HG03520 (cell line): ENCODE results near the gene DAD1.
"Not testable (repeated sequence)": the region's sequence is repeated elsewhere in the genome, so short reads cannot be mapped to it uniquely, and the experiment has no call there.

Source experiments
- ATAC-seq: cut with Tn5 transposase; IDR thresholded peaks from one replicate; pipeline ENCODE4 v1.9.1; 2021; ENCODE audit warnings: mild to moderate bottlenecking, moderate library complexity; ENCODE audit not compliant: unreplicated experiment

The DAD1 gene

GRCh38 chr14:22599349-22599748 lies 10.3 kb upstream of the DAD1 start:
- ATAC-seq, result no peak

- ATAC-seq, result no peak
Measured at GRCh38 chr14:22598896-22599244, 9.8 kb upstream of the DAD1 start.

DNA sequence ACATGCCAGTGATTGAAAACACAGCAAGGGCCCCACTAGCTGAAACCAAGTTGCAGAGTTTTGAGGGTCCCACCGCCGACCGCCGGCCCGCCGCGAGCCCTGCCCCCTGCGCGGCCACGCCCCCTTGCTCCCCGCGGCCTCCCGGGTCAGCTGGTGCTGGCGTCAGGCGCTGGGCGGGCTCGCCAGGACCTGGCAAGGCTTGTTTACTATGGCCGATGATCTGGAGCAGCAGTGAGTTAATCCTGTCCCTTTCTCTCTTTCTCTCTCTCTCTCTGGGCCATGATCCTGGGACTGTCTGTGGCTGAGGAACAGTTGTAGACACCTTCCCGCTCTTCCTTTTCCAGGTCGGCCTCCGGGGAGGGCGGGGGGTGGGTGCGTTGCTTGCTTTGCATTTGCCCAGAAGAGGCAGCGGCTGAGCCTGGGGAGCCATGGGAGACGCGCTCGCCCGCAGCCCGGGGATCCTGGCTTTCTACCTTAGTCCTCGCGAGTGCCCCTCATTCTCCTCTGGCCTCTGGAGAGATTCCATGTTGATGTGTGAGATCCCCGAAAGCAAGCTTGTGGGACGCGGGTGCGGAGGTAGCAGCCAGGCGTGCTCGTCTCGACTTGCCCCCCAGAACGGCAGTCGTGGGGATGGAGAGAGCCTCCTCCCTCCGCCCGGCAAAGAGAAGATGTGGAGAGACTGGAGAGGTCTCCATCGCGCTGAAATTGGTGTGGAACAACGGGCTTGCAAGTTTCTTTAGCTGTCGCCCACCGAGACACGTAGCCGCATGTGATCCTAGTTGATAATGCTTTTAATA lies 9.3 kb upstream of the DAD1 start, which contains the start of gene ABHD4:
TSS of gene ABHD4 (plus strand) at position 202 of the 797 bp plus-strand sequence. CDS start at position 209, 7 bp downstream.
- ATAC-seq, result no peak

- no peak for ATAC-seq
Measured at GRCh38 chr14:22597771-22598098, 8.7 kb upstream of the DAD1 start.

DNA sequence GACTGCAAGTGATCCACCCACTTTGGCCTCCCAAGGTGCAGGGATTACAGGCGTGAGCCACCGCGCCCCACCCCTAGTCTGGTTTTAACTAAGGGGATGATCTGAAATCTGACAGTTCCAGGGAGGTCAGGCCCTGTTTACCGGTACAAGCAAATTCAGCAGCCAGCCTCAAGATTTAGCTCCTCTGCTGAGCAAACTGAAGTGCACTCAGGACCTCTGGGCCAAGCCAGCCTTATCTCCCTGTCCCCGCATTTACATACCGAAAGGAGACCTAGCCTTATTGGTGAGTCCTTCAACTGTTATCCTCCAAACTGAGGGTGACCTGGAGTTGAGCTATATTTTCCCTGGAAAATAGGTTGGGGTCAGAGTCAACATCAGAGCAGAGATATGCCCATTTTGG lies 8.2 kb upstream of the DAD1 start:
- ATAC-seq, result no peak

GRCh38 chr14:22596354-22596879 lies 7.4 kb upstream of the DAD1 start:
- ATAC-seq, result no peak

GRCh38 chr14:22594156-22594716 lies 5.2 kb upstream of the DAD1 start:
- no peak for ATAC-seq

- no peak for ATAC-seq
Measured at GRCh38 chr14:22593601-22594000, 4.6 kb upstream of the DAD1 start.

DNA sequence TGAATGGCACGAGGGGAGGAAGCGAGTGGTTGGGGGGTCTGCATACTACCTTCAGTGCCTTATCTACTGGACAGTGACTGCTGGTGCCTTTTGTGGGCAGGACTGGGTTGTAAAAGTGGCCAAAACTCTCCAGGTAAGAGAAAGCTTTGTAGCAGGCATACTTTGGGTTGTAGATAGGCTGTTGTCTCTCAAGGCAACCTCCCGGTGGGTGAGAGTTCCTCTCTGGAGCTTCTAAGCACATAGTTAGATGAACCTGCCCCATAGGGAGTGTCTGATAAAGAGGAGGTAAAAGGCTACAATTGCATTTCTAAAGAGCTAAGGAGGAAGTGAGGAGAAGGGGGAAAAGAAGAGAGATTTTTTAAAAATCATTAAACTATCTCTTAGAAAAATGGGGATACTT lies 4.2 kb upstream of the DAD1 start:
- no peak for ATAC-seq

DNA sequence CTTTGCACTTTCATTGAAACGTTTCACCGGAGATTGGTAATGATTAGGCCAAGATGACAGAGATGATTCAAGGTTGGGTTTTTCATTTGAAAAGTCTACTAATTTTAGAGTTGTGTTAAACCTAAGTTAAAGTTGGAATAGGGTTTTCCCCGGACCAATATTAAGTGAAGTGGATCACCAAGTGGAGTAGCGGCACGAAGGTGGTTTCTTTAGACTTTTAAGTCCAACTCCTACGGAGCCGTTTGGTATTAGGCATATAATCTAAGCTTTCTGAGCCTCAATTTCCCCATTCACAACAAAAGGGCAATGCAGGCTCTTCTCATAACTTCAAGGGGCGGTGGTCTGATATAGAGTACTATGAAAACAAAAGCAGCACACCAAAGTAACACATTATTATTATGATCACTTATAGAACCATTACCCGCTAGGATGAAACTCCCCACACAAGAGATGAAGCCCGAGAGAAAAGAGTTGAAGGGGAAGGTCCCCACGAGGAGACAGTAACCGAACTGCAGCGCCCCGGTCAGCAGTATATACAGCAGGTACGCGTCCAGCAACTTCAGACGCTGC lies 413 bp downstream of the DAD1 start:
- ATAC-seq, result no peak

DNA sequence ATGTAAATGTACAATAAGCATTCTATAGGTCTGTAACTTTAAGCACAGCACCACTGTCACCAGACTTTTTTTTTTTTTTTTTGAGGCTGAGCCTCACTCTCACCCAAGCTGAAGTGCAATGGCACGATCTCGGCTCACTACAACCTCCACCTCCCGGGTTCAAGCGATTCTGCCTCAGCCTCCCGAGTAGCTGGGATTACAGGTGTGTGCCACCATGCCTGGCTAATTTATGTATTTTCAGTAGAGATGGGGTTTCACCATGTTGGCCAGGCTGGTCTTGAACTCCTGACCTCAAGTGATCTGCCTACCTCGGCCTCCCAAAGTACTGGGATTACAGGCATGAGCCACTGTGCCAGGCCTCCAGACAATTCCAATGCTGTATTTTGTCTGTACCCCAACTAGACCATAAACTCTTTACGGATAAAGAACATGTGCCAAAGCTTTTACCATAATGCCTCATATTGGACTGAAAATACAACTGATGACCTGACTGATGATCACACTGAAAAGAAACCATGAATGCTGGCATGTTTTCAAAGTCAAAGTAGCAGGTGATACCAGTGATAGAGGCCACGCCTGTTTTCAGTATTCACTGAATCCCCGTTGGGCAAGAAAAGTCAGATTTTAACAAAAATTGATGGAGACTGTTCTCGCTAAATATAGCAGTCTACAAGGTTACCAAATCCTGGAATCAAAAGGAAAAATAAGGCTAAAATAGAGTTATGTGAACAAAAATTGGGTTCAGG lies 1.2 kb downstream of the DAD1 start:
- not testable (repeated sequence) for ATAC-seq

DNA sequence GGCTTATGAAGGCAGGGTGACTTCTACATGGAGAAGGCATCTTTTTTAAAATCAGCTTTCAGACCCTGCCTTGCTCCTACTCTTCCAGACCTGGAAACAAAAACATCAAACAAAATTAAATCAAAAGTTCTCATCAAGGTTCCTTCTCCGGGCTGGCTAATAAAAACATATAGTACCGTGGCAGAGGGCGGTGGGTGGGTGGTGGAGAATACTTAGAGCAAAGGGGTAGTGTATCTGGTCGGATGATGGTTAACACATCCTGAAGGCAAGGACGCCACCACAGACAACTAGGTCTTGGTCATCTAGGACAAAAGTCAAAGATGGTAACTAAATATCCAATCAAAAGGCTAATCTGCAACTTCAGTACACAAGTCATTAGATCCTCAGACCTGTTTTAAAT lies 1.8 kb downstream of the DAD1 start:
- ATAC-seq, result no peak

DNA sequence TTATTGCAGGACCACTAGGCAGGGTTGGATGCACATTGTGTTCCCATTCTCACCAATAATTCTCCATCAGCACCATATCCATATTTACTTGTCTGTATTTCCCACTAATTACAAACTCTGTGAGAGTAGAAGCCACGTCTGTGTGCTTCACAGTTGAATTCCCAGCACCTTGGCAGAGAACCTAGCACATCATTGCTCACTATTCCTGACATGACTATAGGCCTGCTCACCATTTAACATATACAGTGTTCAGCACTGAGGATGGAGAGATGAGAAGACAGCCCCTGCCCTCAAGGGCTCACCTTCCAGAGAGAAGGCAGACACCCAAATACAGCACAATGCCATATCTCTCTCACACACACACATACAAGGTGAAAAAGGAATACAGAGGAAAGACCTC lies 5.0 kb downstream of the DAD1 start:
- ATAC-seq, result no peak

DNA sequence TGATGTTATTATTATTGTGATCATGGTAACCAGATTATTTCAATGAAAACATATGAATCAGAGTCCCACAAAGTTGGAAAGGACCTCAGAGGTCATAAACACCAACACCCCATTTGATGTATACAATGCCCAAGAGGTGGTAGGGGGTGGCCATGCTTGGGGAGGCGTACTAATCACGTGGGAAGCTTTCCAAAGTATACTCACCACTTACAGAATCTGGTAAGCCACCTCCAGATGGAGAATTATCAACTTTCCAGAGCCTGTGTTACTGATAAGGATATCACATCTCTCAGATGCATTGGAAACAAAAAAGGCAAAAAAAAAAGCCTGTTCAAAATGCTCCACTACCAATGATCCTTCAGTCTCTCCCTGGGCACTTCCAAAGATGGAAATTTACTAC lies 8.4 kb downstream of the DAD1 start:
- ATAC-seq, result no peak

DNA sequence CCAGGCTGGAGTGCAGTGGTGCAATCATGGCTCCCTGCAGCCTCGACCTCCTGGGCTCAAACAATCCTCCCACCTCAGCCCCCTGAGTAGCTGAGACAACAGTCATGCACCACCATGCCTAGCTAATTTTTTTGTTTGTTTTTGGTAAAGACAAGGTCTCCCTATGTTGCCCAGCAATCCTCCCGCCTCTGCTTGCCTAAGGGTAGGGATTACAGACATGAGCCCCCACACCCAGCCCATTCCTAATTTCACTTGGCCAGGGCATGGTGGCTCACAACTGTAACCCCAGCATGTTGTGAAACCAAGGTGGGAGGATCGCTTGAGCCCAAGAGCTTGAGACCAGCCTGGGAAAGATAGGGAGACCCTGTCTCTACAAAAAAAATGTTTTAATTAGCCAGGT lies 9.1 kb downstream of the DAD1 start:
- ATAC-seq, result no peak

- ATAC-seq, result no peak
Measured at GRCh38 chr14:22579236-22579635, 9.8 kb downstream of the DAD1 start.

- ATAC-seq, result no peak
Measured at GRCh38 chr14:22577334-22577908, 11.6 kb downstream of the DAD1 start.

DNA sequence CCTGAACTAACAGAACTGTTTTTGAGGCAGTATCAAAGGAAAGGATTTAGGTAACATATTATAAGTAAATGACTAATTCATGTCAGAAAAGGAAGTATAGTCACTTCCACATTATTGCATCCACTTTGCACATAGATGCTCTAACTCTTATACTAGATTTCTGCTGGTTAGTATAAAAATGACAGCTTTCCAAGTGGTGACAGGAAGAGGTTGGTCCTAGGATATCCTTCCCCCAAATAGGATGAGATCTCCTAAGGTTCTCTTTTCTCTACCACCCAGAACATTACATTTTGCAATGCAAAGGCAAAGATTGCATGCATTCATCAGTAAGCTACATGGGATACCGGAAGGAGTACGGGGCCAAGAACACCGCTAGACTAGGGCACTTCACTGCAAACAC lies 15.2 kb downstream of the DAD1 start:
- no peak for ATAC-seq

DNA sequence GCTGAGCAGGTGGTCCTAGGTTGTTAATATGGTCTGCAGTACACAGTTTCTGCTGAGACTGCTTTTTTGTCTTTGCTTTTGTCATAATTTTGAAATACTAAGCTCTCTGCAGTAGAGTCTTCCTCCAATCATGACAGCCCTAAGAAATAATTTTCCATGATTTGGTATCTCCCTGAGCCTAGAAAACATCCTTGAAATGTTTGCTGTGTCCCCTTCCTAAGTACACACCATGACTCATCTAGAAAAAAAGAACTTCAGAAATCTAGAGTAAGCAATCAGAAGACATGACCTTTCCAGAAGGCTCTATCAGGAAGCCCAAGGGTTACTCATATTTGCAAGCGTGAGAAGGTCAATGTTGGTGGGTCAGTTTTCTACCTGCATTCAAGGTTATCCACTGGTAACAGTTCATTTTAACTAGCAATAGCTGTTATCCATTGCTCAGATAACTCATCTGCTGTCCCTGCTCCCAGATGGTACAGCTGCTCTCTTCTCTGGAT lies 16.4 kb downstream of the DAD1 start:
- no peak for ATAC-seq

DNA sequence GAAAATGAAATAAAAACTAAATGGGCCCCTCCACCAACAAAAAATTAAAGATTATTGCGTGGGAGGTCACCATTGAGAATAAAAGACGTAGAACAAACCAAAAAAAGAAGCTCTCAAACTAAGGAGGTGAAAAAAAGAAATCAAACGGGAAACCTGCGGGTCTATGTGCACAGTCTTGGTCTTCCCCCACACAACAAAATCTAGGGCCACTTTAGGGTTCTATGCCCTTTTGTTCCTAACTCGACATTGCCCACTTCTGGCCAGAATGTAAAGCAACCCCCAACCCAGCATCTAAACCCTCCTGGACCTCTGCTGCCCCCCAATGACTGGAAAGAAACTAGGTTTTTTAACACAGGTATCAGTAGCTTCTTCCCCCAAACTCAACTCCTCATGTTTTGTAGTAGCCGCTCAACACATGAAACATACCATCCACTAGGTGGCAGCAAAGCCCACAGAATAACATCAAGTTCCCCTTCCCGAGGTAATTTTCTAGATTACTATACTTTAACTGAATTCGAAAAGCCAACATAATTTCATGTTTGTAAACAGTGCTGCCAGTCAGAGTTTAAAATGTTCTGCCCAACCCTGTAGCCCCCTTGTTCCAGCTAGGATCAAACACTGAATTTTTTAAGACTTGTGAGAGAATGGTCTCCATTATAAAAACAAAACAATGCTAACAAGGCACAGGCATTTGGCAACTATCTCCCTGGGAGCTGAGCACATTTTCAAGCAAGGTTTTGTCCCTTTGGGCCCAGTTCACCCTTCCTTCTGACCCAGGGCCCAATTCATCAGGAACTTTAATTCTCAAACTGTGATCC lies 18.7 kb downstream of the DAD1 start:
- ATAC-seq, result peak; percentile 63
